ENCODE data around the gene PTTG2.
"Not testable (repeated sequence)": the region's sequence is repeated elsewhere in the genome, so short reads cannot be mapped to it uniquely, and the experiment has no call there.

PTTG2 gene

GRCh38 chr4:37958932-37959331 lies 1.3 kb upstream of the PTTG2 start:
- DNase-seq = no peak

DNA sequence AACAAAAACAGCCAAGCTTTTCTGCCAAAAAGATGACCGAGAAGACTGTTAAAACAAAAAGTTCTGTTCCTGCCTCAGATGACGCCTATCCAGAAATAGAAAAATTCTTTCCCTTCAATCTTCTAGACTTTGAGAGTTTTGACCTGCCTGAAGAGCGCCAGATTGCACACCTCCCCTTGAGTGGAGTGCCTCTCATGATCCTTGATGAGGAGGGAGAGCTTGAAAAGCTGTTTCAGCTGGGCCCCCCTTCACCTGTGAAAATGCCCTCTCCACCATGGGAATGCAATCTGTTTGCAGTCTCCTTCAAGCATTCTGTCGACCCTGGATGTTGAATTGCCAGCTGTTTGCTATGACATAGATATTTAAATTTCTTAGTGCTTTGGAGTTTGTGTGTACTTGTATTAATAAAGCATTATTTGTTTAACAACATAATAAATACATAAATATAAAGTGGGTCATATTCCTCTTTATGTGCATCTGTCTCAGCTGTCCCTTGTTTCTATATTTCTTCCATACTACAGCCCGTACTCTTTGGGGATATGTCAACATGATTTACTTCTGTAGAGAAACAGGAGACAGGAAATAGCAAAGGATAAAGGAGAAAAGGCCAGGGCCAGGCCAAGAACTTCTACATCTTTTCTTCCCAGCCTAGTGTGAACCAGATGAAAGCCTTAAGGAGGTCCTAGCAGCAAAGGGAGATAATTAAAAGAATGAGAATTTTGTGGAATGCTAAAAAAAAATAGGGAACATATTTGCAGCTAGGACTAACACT lies 667 bp downstream of the PTTG2 start:
- no peak for DNase-seq

DNA sequence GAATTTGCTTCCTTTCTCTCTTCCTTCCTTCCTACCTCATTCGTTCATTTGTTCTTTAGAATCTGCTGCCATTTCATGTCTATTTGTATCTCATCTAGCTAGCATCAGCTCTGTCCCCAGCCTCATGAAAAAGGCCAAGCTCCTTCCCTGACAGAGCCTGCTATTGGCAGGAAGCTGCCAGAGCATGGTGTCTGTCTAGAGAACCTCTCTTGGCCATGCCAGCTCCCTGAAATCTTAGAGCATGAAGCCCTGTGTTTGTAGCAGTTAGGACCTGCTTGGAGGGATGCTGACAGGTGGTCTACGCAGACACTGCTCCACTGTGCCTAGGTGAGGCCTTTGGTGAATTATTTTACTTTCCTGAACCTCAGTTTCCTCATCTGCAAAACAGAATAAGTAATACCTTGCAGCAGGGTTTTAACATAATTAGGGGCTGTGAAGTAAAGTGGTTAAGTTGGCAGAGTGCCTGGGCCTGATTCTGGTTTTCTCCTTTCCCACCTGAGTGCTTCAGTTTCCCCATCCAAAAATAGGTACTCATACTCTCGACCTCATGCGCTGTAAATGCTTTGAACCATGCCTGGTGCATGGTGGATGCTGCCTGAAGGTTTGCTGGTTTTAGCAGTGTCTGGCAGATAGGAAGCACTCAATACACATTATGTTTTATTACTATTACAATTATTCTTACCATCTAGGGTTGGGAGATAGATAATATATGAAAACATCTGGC lies 4.7 kb downstream of the PTTG2 start:
- no peak for DNase-seq

DNA sequence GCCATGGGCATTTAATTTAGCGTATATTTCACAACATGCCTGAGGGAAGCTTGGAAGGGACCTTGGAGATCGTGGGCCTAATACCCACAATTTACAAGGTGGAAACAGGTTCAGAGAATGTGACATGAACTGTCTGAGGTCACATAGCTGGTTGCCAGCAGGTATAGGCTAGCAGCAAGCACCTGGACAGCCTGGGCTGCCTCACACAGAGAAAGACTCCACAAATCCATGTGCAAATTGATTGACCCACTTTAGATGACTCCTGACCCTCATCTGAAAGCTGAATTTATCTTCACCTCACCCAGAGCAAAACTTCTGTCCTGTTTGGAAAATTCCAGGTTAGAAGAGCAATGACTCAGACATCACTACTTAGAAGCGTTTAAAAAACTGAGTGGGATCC lies 5.8 kb downstream of the PTTG2 start:
- no peak for DNase-seq

GRCh38 chr4:37967736-37968135 lies 7.5 kb downstream of the PTTG2 start:
- no peak for DNase-seq

DNA sequence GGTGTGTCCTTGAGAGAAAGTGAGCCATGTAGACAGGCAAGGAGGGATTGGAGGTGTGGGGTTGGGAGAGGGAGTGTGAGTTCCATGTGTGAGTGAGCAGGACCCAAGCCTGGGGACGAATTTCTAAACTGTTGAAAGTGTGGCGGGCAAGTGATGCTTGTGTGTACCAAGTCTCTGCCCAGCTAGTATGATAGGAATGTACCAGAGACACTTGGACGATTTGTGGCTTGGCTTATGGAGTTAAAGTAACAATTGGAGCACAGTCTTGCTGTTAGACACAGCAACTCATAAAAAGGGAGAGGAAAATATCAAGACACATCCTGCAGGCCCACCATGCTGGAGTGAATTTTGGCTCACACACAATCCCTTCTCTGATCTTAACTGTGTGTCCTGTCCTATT lies 8.5 kb downstream of the PTTG2 start:
- no peak for DNase-seq

- no peak for DNase-seq
These were observed 10.5 kb downstream of the PTTG2 start for GRCh38 chr4:37970702-37971101.

DNA sequence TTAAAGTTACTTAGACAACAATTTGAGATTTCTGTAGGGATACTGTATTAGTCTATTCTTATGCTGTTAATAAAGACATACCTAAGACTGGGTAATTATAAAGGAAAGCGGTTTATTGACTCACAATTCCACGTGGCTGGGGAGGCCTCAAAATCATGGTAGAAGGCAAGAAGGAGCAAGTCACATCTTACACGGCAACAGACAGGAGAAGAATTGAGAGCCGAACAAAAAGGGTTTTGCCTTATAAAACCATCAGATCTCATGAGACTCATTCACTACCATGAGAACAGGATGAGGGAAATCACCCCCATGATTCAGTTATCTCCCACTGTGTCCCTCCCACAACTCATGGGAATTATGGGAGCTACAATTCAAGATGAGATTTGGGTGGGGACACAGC lies 11.0 kb downstream of the PTTG2 start:
- DNase-seq = no peak

DNA sequence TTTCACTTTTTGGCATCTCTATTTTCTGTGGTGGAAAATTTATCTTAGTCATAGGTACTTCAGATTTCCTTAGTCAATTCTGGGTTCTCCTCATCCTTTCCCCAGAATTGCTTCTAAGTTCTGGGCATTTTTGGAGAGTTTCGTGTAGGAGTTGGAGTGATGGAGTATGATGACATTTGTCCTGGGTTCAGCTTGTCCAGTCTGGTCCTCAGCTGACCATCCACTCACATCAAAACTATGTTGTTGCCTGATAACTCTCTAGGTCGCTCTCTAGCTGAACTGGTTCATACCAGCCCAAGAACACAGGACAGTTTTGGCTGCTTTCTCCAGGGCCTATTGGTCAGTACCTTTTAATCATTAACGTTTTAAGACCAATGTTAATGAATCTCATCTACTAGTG lies 13.2 kb downstream of the PTTG2 start:
- DNase-seq = no peak

- not testable (repeated sequence) for DNase-seq
These were observed 15.2 kb downstream of the PTTG2 start for GRCh38 chr4:37975321-37975822.

GRCh38 chr4:37976507-37976906 lies 16.3 kb downstream of the PTTG2 start:
- no peak for DNase-seq

DNA sequence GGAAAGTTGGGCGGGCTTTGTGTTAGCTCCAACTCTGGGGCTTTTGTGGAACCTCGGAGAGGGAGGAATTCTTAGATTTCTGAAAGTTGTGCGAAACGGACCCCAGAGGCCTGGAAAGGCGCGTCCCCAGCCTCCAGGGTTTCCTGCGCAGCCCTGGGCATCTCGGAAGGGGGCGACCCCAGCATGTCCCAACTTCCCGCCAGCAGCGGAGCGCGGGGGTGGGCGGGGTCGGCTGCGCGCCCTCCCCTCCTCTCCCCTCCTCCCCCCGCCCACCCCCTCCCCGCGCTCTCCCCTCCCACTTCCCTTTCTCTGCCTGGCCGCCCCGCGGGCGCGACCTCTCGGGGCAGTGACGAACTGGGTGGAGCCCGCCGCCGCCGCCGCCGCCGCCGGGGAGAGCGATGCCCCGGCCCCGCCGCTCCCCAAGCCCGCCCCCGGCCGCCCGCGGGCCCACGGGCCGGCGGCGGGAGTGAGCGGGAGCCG lies 16.8 kb downstream of the PTTG2 start:
- DNase-seq = peak; percentile 34

GRCh38 chr4:37977471-37978247 lies 17.5 kb downstream of the PTTG2 start:
- DNase-seq = peak; percentile 63

DNA sequence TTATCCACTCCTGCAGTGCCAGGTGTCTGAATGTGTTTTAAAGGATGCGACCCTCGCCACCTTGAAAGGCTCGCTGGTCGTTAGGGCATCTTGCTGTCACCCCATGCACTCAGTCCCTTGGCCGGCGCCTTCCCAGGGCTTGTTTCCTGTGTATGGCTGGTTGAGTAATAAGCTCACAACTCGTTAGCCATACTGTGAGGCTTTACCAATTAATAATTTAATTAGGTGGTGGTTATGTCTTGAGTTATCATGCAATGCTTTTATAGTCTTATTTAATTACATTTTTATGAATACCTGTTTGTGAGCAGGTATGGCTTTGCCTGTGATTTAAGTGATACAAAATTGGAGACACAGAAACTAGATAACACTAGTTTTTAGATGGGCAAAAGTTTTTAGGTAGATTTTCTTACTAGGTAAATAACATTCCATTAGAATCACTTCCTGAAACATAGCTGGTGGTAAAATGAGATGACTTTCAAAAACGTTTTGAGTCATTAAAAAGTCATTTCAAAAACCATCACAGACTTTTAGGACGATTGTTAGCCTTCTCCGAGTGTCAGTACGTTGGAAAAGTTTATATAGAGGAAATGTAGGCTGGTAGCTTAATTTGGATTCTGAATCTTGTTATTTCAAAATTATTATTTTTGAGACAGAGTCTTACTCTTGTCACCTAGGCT lies 18.2 kb downstream of the PTTG2 start:
- no peak for DNase-seq

GRCh38 chr4:37980246-37980645 lies 20.0 kb downstream of the PTTG2 start:
- DNase-seq = no peak

DNA sequence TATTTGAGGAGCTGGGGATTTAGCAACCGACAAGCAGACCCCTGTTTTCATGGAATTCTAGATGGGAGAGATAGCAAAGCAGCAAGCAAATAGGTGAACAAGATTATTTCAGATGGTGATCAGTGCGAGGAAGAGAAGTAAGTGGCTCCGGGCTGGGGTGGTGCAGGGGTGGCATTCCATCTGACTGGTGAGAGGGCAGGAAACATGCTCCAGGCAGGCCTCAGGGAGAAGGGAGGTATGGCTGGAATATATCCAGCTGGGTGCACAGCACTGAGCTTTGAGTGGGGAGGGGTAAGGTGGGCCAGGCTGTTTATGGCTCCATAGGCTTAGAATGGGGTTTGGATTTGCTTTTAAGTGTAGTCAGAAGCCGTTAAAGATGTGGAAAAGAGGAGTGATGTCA lies 21.2 kb downstream of the PTTG2 start:
- no peak for DNase-seq

DNA sequence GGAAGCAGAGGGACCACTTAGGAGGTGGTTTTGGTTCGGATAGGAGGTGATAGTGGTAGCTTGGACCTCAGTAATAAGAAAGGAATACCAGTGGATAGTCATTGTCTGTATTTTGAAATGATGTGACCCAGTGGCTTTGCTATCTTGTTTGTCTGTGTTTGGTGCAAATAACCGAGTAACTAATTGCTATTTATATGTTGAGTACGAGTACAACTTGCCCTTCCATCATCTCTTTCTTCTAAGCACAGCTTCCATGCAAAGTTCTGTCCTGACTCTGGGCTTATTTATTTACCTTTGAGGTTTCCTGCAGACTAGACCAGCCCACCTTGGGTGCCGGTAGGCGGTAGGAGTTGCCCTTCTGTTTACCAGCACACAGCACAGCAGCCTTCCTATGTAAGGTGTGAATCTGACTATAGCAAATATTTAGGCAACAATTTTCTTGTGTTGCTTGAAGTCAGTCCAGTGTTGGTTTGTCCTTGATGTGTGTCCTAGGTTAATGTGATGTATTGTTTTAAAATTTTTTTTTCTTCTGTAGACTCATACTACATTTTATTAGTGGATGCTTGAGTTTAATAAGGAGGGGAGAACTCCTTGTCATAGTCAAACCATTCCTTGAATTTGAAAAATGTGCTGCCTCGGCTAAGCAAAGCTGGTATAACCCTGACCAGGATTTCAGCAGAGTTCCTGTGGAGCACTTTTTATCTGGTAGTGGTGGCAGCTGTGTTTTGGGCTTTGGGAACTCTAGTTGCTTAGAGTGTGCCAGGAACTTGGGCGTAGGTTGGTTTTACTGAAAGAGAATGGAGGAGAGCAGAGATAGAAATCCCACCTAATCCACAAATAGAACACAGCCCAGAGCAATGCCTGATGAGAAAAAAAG lies 21.9 kb downstream of the PTTG2 start:
- no peak for DNase-seq

GRCh38 chr4:37982736-37983135 lies 22.5 kb downstream of the PTTG2 start:
- DNase-seq = no peak

- DNase-seq = no peak
These were observed 23.8 kb downstream of the PTTG2 start for GRCh38 chr4:37983951-37984350.

GRCh38 chr4:37985730-37986275 lies 25.6 kb downstream of the PTTG2 start:
- no peak for DNase-seq

- no peak for DNase-seq
These were observed 28.5 kb downstream of the PTTG2 start for GRCh38 chr4:37988670-37989069.

Data from midbrain (tissue), 1 donor.